WI38 (cell line): ENCODE results near the gene PSENEN.

Experiments used
- H3K4me3 ChIP-seq: 2 replicates; pipeline ENCODE4 v1.5.1; 2011; ENCODE audit warnings: low read depth, mild to moderate bottlenecking, control low read depth, low read length
- TF ChIP-seq, protein P1 (sequence below): IDR thresholded peaks from 2 replicates; pipeline ENCODE4 v1.5.1; 2012; ENCODE audit warnings: low read depth, mild to moderate bottlenecking, control low read depth, low read length

The PSENEN gene

DNA sequence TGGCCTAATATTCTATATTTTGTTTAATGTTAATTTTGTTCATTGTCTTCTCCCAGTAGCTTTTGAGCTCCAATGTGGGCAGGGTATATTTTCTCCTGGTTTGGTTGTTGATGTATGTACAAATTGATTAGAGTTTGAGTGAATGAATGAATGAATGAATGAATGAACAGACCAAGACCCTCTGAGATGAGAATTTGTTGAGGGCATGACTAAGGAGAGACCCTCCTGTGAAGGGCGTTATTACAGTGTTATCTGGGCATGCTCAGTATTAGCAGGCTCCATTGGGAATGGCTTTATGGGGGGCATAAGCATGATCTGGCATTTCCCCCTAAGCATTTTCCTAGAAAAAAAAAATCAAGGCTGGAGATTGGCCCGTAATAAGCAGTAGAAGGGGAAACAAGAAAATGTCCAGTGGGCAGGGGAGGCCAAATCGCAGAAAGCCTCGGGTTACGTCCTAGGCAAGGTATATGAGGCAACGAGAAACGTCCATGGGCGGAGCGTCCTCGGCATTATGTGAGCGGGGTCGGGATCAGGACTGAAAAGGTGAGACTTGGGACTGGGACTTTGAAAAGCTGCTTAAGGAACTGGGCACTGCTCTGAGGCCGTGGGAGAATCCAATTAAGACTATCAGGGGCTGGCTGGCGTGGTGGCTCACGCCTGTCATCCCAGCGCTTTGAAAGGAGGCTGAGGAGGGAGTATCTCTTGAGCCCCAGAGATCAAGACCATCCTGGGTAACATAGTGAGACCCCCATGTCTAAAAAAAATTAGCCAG is 29.0 kb downstream of the PSENEN start:
- H3K4me3 ChIP-seq, result peak overlapping the region; percentile 39
- TF ChIP-seq, protein P1, sequence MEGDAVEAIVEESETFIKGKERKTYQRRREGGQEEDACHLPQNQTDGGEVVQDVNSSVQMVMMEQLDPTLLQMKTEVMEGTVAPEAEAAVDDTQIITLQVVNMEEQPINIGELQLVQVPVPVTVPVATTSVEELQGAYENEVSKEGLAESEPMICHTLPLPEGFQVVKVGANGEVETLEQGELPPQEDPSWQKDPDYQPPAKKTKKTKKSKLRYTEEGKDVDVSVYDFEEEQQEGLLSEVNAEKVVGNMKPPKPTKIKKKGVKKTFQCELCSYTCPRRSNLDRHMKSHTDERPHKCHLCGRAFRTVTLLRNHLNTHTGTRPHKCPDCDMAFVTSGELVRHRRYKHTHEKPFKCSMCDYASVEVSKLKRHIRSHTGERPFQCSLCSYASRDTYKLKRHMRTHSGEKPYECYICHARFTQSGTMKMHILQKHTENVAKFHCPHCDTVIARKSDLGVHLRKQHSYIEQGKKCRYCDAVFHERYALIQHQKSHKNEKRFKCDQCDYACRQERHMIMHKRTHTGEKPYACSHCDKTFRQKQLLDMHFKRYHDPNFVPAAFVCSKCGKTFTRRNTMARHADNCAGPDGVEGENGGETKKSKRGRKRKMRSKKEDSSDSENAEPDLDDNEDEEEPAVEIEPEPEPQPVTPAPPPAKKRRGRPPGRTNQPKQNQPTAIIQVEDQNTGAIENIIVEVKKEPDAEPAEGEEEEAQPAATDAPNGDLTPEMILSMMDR, result no peak

DNA sequence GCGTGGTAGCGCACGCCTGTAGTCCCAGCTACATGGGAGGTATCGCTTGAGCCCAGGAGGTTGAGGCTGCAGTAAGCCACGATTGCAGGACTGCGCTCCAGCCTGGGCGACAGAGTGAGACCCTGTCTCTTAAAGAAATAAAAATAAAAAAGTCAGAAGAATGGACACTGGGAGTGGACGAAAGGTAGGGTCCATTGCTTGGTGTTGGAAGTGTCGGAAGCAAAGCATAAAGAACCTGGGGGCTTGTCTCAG is 29.5 kb downstream of the PSENEN start:
- peak overlapping the region; percentile 39 for H3K4me3 ChIP-seq
- TF ChIP-seq, protein P1, result no peak

DNA sequence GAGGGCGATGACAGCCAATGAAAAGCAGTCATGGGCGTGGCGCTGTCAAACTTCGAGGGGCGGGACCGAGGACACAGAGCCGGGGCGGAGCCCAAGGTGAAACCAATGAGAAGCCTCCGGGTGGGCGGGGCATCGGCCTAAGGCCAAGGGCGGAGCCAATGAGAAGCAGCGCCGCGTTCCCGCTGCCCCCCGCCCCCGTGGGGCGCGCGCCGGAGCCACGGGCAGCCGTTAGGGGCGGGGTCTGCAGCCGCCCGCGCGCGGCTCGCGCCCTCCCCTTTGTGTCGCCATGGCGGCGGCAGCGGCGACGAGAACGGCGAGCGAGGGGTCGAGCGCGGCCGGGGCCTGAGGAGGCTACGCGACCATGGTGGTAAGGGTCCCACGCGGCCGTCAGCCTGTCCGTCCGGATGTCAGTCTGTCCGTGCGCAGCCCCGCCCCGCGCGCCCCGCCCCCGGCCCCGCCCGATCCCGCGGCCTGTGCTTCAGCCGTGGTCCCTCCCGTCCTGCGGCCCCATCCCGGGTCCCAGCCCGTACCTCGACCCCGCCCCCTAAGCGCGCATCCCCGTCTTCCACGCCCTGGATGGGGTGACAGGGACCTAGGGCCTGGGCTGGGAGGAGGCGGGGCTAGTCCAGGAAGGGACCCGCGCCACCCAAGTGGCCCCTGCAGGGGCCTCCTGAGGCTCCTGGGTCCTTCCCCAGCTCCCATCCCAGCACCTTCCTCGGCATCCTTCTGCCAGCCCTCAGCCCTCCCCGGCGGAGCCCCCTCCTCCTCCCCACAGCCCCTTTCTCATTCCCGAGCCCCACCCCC is 30.0 kb downstream of the PSENEN start, which contains the start of gene ARHGAP33:
TSS of gene ARHGAP33 (plus strand) at position 267 of the 804 bp plus-strand sequence. CDS start at position 362, 95 bp downstream.
- peak within 1 kb of the TSS; percentile 71 for H3K4me3 ChIP-seq
- TF ChIP-seq, protein P1, result no peak

DNA sequence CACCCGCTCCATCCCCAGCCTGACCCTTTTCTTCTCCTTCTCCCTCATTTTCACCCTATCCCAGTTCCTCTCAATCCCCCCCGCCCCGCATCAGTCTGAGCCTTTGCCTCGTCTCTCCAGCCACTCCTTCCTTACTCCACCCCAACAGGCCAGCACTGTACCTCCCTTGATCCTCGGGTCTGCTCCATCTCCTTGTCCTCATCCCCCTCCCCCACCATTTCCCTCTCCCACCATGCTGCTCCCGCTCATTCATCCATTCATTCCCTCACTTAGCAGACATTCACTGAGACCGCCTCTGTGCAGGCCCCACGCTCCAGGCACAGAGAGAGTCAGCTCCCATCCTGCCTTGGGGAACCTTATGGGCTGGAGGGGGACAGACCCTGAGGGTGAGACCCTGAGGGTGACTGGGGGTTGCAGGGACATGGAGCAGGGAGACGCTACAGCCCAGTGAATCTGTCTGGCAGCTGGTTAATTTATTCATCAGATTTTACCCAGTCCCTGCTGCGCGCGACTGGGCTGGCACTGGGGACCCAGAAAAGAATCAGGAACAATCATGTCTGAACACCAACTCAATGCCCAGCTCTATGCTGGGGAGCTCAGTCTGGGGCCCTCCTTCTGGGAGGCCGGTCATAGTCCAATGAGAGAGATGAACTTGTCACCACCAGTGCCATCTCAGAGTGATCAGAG is 30.8 kb downstream of the PSENEN start:
- H3K4me3 ChIP-seq, result peak overlapping the region; percentile 71
- TF ChIP-seq, protein P1, result no peak

DNA sequence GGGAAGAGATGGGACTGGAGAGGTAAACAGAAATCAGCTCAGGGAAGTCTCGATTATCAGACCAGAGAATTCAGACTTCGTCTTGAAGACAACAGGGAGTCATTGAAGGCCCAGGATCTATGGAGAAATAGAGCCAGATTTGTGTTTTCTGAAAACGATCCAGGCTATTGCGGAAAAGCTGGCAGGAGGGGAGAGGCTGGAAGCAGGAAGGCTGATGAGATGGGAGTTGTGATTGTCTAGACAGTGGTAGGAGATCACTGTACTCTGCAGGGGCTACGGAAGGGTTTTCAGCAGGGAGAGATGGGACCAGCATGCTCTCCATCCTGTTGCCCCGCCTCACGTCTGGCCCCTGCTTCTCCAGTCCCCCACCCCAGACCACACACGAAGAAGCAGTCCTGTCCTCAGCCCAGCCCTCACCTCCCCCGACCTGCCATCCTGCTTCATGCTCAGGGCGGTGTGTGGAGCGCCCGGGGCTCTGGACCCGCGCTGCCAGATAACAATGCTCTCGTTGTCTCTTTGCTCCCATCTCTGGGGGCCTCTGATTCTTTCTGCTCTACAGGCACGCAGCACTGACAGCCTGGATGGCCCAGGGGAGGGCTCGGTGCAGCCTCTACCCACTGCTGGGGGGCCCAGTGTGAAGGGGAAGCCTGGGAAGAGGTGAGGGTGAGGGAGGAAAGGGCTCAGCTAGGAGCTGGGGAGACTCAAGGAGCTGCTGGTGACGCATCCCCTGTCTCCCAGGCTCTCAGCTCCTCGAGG is 31.8 kb downstream of the PSENEN start:
- TF ChIP-seq, protein P1, result no peak
- no peak overlapping the region for H3K4me3 ChIP-seq

DNA sequence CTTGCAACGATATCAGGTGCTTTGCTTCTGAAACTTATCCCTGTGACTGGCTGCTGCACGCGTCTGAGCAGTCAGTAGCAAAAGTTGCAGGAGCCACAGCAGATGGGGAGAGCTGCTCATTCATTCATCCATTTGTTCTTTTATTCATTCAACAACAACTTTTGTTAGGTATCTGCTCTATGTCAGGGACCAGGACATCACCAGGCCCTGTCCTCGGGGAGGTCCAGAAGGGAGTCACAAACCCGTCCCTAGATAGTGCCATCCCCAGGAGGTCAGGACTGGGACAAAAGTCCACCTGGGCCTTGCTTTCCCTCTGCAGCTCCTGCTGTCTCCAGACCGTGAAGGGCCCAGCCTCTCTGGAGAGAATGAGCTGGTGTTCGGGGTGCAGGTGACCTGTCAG is 32.5 kb downstream of the PSENEN start:
- TF ChIP-seq, protein P1, result no peak
- no peak overlapping the region for H3K4me3 ChIP-seq
